Caco-2 (cell line): Measurements from ENCODE around the gene TM7SF3. TPM values are rescaled to one million over a fixed set of nuclear protein-coding genes. Genes with fewer than 3 reads are reported as not detected.

Source experiments
- Bru-seq: library from RNA; stranded (reverse); fragments of 400-500 nt; gene quantifications from one replicate; lab custom pipeline; 2021; lab: Mats Ljungman, UMichigan
- BruChase-seq, 2 experiments: library from RNA; stranded (reverse); fragments of 400-500 nt; gene quantifications; one replicate each; lab custom pipeline; 2021; lab: Mats Ljungman, UMichigan
- BruUV-seq: library from RNA; stranded (reverse); fragments of 400-500 nt; replicated peaks from 2 replicates; lab custom pipeline; 2021; lab: Mats Ljungman, UMichigan
- CTCF ChIA-PET: fragments of 300-600 bp; sonication (Branson Sonifier 250); formaldehyde crosslinking; loops from one replicate; lab custom pipeline; 2022; ENCODE audit warnings: antibody characterized with exemption; lab: Charles Lee
- POLR2A ChIA-PET: fragments of 300-600 bp; sonication (Branson Sonifier 250); formaldehyde crosslinking; loops from one replicate; lab custom pipeline; 2022; ENCODE audit warnings: antibody characterized with exemption; lab: Charles Lee
- DNase-seq, 2 experiments: peaks; one replicate each; pipeline versions ENCODE4 v3.0.0 to v3.0.0-alpha.2; 2020 to 2022
- H3K27me3 ChIP-seq: replicated peaks from 2 replicates; pipeline ENCODE4 v1.6.0; 2011; ENCODE audit warnings: low read length; ENCODE audit not compliant: control insufficient read depth, insufficient read depth
- H3K36me3 ChIP-seq: 2 replicates; pipeline ENCODE4 v1.5.1; 2011; ENCODE audit warnings: low read length; ENCODE audit not compliant: control insufficient read depth, insufficient read depth
- H3K4me1 ChIP-seq: fragments of 250-450 bp; sonication (Bioruptor Pico); 2 replicates; pipeline ENCODE4 v1.5.1; 2020; ENCODE audit warnings: mild to moderate bottlenecking
- H3K4me3 ChIP-seq: 2 replicates; pipeline ENCODE4 v1.5.1; 2011; ENCODE audit warnings: low read depth, mild to moderate bottlenecking, control low read depth, low read length
- H3K9me3 ChIP-seq: fragments of 250-450 bp; sonication (Bioruptor Pico); 2 replicates; pipeline ENCODE4 v1.5.1; 2020; ENCODE audit warnings: mild to moderate bottlenecking, moderate library complexity
- H3K27ac Mint-ChIP-seq: one replicate; pipeline ENCODE4 v1.8.0; 2022; ENCODE audit warnings: mixed read lengths; ENCODE audit not compliant: unreplicated experiment
- H3K27me3 Mint-ChIP-seq: one replicate; pipeline ENCODE4 v1.8.0; 2022; ENCODE audit warnings: mixed read lengths; ENCODE audit not compliant: insufficient read depth, unreplicated experiment
- H3K36me3 Mint-ChIP-seq: one replicate; pipeline ENCODE4 v1.8.0; 2022; ENCODE audit warnings: mild to moderate bottlenecking, mixed read lengths; ENCODE audit not compliant: insufficient read depth, unreplicated experiment
- H3K4me1 Mint-ChIP-seq: one replicate; pipeline ENCODE4 v1.8.0; 2022; ENCODE audit warnings: low read depth, mixed read lengths; ENCODE audit not compliant: unreplicated experiment
- H3K4me3 Mint-ChIP-seq: one replicate; pipeline ENCODE4 v1.8.0; 2022; ENCODE audit warnings: mild to moderate bottlenecking, moderate library complexity, mixed read lengths; ENCODE audit not compliant: unreplicated experiment
- H3K9me3 Mint-ChIP-seq: one replicate; pipeline ENCODE4 v1.8.0; 2022; ENCODE audit warnings: mixed read lengths; ENCODE audit not compliant: unreplicated experiment
- intact Hi-C: fragments of 100-400 bp; cut with micrococcal nuclease; formaldehyde crosslinking; loops from one replicate; pipeline ENCODE4 v1.10.0; 2022; ENCODE audit not compliant: unreplicated experiment
- long read RNA-seq: library from polyadenylated mRNA; stranded (forward); transcript quantifications from one replicate; pipeline ENCODE4 v2.0.0, GENCODE V29; 2022
- total RNA-seq: library from RNA; stranded (reverse); gene quantifications from 2 replicates; pipeline ENCODE4 v1.2.3, GENCODE V29; 2022
- TF ChIP-seq, protein P1 (sequence below), 2 experiments: fragments of 200-600 bp in 1 of 2; IDR thresholded peaks; 1 replicate in 1 of 2; 2 replicates in 1 of 2; pipeline versions ENCODE4 v1.5.1 to v1.8.0; 2011 to 2022; ENCODE audit warnings: antibody characterized with exemption in 1 of 2, control low read depth in 1 of 2, inconsistent platforms in 1 of 2, low read depth in 1 of 2, low read length in 1 of 2, mild to moderate bottlenecking in 1 of 2, moderate library complexity in 1 of 2; ENCODE audit not compliant: insufficient read depth in 1 of 2, severe bottlenecking in 1 of 2, unreplicated experiment in 1 of 2

The TM7SF3 gene
- total RNA-seq (82.9 and 83.0 TPM in 2 replicates), Bru-seq, nascent RNA (percentile 85 among the genes with signal in this experiment), BruChase-seq, experiment 1, labeled RNA remaining after a 2-hour chase (percentile 88 among the genes with signal in this experiment), BruChase-seq, experiment 2, labeled RNA remaining after a 6-hour chase (percentile 86 among the genes with signal in this experiment)
- long read RNA-seq, transcript TM7SF3-201 (12 exons, 2,709 nt): major isoform, 172 of 266 reads
- long read RNA-seq, partial matches to known transcripts: 15 of 266 reads
- long read RNA-seq, other reads (novel, unspliced or antisense): 77 of 266 reads

- Mint-ChIP-seq H3K9me3 (no peaks in the 10 kb centered on the region), H3K4me3 (peak within 1 kb of the TSS; percentile 90), H3K27me3 (no peaks in the 10 kb centered on the region), H3K27ac (peak within 1 kb of the TSS; percentile 13), H3K36me3 (peaks cover 6% of the 10 kb centered on the region), H3K4me1 (peaks cover 25% of the 10 kb centered on the region)
- TF ChIP-seq, protein P1, sequence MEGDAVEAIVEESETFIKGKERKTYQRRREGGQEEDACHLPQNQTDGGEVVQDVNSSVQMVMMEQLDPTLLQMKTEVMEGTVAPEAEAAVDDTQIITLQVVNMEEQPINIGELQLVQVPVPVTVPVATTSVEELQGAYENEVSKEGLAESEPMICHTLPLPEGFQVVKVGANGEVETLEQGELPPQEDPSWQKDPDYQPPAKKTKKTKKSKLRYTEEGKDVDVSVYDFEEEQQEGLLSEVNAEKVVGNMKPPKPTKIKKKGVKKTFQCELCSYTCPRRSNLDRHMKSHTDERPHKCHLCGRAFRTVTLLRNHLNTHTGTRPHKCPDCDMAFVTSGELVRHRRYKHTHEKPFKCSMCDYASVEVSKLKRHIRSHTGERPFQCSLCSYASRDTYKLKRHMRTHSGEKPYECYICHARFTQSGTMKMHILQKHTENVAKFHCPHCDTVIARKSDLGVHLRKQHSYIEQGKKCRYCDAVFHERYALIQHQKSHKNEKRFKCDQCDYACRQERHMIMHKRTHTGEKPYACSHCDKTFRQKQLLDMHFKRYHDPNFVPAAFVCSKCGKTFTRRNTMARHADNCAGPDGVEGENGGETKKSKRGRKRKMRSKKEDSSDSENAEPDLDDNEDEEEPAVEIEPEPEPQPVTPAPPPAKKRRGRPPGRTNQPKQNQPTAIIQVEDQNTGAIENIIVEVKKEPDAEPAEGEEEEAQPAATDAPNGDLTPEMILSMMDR (IDR thresholded peaks at IDR 0.05; ENCODE audit: insufficient read depth in 1 of 2, low read depth in 1 of 2, low read length in 1 of 2, severe bottlenecking in 1 of 2, unreplicated experiment in 1 of 2): peak; percentile 89 to 99
- Histone ChIP-seq H3K36me3 (no peaks in the 10 kb centered on the region), H3K4me3 (peak within 1 kb of the TSS; percentile 62), H3K27me3 (no peaks in the 10 kb centered on the region), H3K9me3 (no peaks in the 10 kb centered on the region), H3K4me1 (peaks cover 18% of the 10 kb centered on the region)
- DNase-seq: peak; percentile 97 to 99
- ChIA-PET POLR2A (interaction anchor here (1.0 to 1.6 kb wide), 3 partner anchors 8 to 319 kb away, joined by 3 to 11 read pairs (median 3); partner anchors contain the start of gene MED21), CTCF (interaction anchor here (0.6 to 3.1 kb wide), 15 partner anchors 8 to 312 kb away, joined by 3 to 21 read pairs (median 4); partner anchors contain the start of genes ITPR2 and MED21)
- intact Hi-C loops: loop anchor here (1.0 to 5.0 kb wide), 10 partner anchors 11 to 293 kb away; partner anchors contain the start of genes FGFR1OP2, ITPR2 and STK38L
- no TSS peak for BruUV-seq
Measured at GRCh38 chr12:27014085-27014858, at the start of gene TM7SF3. Gene TM7SF3, minus strand, starts transcription at chr12:27014384. Its CDS starts 216 bp downstream, at chr12:27014168.

- H3K9me3 Mint-ChIP-seq: peaks cover 18% of the 10 kb centered on the region
- H3K27ac Mint-ChIP-seq: no peak overlapping the region
- peaks cover 5% of the 10 kb centered on the region for H3K27me3 Mint-ChIP-seq
- no peaks in the 10 kb centered on the region for H3K36me3 Mint-ChIP-seq
- TF ChIP-seq, protein P1 (IDR thresholded peaks at IDR 0.05; ENCODE audit: insufficient read depth in 1 of 2, low read depth in 1 of 2, low read length in 1 of 2, severe bottlenecking in 1 of 2, unreplicated experiment in 1 of 2): no peak
- Histone ChIP-seq H3K4me3 (no peak overlapping the region), H3K4me1 (no peaks in the 10 kb centered on the region), H3K36me3 (no peaks in the 10 kb centered on the region), H3K9me3 (no peaks in the 10 kb centered on the region), H3K27me3 (no peaks in the 10 kb centered on the region; the same call in 1 of the 2 replicates)
- H3K4me3 Mint-ChIP-seq: no peak overlapping the region
- BruUV-seq: no TSS peak
- intact Hi-C loops: no loop called here
- CTCF ChIA-PET: no interaction called here
- no peaks in the 10 kb centered on the region for H3K4me1 Mint-ChIP-seq
- POLR2A ChIA-PET: no interaction called here
- DNase-seq: no peak
Measured at GRCh38 chr12:27063250-27063851, 49.2 kb upstream of the TM7SF3 start.

DNA sequence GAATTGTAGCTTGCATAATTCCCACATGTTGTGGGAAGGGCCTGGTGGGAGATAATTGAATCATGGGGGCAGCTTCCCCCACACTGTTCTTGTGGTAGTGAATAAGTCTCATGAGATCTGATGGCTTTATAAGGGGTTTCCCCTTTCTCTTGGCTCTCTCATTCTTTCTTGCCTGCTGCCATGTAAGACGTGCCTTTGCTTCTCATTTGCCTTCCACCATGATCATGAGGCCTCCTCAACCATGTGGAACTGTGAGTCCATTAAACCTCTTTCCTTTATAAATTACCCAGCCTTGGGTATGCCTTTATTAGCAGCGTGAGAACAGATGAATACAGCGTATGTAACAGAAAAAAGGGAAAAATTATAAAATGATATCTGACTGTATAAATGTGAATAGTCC is 47.1 kb upstream of the TM7SF3 start:
- H3K4me1 ChIP-seq: no peaks in the 10 kb centered on the region
- no peak overlapping the region for H3K4me3 ChIP-seq
- no peaks in the 10 kb centered on the region for H3K9me3 ChIP-seq
- DNase-seq: no peak
- Mint-ChIP-seq H3K4me3 (no peak overlapping the region), H3K27me3 (peaks cover 7% of the 10 kb centered on the region), H3K4me1 (no peaks in the 10 kb centered on the region), H3K9me3 (peaks cover 18% of the 10 kb centered on the region), H3K27ac (no peak overlapping the region), H3K36me3 (no peaks in the 10 kb centered on the region)
- no TSS peak for BruUV-seq
- TF ChIP-seq, protein P1 (IDR thresholded peaks at IDR 0.05; ENCODE audit: insufficient read depth in 1 of 2, low read depth in 1 of 2, low read length in 1 of 2, severe bottlenecking in 1 of 2, unreplicated experiment in 1 of 2): no peak
- intact Hi-C loops: no loop called here
- POLR2A ChIA-PET: no interaction called here
- H3K27me3 ChIP-seq: no peaks in the 10 kb centered on the region; the same call in 1 of the 2 replicates
- H3K36me3 ChIP-seq: no peaks in the 10 kb centered on the region
- CTCF ChIA-PET: no interaction called here
